ENCODE measurements around the gene STARD13.

Gene STARD13

DNA sequence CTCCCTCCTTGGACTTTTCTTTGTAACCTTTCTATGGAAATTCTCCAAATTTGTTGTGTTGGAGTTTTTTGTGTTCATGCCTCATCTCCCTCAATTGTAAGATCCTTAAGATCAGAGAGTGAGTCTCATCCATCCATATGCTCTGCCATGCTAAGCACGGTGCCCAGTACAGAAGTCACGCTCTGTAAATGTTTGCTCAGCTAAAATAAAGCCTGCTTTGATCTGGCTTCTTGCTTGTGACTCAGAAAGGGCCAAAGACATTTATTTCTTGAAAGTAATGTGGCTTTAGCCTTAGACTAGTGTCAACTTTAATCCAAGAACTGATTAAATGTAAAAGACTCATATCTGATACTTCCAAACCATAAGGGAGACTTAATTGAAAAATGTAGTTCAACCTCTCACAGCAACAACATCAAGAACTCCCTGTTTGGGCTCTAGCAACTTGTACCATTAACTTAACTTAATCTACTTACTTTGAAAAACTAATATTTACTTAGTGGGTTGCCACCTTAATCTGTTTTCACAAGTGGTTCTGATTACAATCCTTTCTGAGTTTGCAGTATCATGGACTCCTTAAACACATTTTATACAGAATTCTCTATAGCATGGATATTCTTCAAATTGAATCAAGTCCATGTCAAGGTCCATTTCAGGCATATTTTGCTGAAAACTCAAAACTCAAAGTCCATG is 169.1 kb downstream of the STARD13 start:
- Mint-ChIP-seq H3K36me3 (no peaks in the 10 kb centered on the region), H3K4me1 (peaks cover under 1% of the 10 kb centered on the region), H3K27me3 (peaks cover 44% of the 10 kb centered on the region), H3K4me3 (no peak overlapping the region), H3K9me3 (no peaks in the 10 kb centered on the region), H3K27ac (no peak overlapping the region)
- no peak for ATAC-seq

DNA sequence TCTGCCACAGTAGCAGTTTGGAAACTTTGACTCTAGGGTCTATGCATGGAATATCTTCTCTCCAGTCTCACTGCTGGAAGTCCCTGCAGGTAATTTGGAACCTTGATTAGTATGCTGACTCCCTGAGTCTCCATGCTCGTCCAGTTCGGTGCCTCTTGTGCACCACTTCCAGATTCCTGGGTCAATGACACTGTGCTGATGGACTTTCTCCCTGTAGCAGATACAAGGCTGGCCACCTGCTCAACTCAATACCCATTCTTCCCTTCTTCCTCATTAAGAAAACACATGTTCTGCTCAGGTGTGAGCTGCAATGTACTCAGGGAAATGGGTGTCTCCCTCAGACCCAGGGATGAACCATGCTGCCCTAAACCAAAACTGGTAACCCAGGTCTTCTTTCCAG is 170.3 kb downstream of the STARD13 start:
- Mint-ChIP-seq H3K4me3 (no peak overlapping the region), H3K9me3 (no peaks in the 10 kb centered on the region), H3K27ac (no peak overlapping the region), H3K27me3 (peaks cover 44% of the 10 kb centered on the region), H3K4me1 (peaks cover 13% of the 10 kb centered on the region), H3K36me3 (no peaks in the 10 kb centered on the region)
- ATAC-seq = no peak

DNA sequence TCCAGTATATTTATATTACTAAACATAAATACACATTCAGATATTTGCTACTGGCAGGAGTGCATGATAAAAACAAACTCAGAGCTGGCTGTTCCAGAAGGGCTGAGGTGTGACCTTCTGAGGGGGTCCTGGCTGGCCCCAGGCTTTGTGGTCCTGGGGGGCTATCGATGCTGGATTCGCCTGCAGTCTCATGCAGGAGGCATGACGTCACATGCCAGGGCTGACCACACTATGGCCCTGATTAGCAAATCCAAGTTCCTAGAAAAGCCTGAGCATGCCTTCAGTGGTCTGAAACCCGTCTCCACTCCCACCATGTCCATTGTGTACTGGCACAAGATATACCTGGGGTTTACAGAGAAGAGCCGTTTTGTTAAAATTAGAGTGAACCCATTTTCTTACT is 171.4 kb downstream of the STARD13 start:
- peaks cover 44% of the 10 kb centered on the region for H3K27me3 Mint-ChIP-seq
- H3K4me1 Mint-ChIP-seq = peaks cover 24% of the 10 kb centered on the region
- no peak overlapping the region for H3K4me3 Mint-ChIP-seq
- H3K27ac Mint-ChIP-seq = no peak overlapping the region
- H3K36me3 Mint-ChIP-seq = no peaks in the 10 kb centered on the region
- no peaks in the 10 kb centered on the region for H3K9me3 Mint-ChIP-seq
- ATAC-seq = no peak

- Mint-ChIP-seq H3K36me3 (no peaks in the 10 kb centered on the region), H3K4me3 (no peak overlapping the region), H3K27me3 (peaks cover 54% of the 10 kb centered on the region), H3K9me3 (no peaks in the 10 kb centered on the region), H3K4me1 (peaks cover 26% of the 10 kb centered on the region), H3K27ac (no peak overlapping the region)
- no peak for ATAC-seq
Observed at GRCh38 chr13:33112766-33113165, 172.8 kb downstream of the STARD13 start.

- Mint-ChIP-seq H3K9me3 (no peaks in the 10 kb centered on the region), H3K27me3 (peaks cover 63% of the 10 kb centered on the region), H3K27ac (no peak overlapping the region), H3K36me3 (no peaks in the 10 kb centered on the region), H3K4me3 (peak overlapping the region; percentile 54), H3K4me1 (peaks cover 35% of the 10 kb centered on the region)
- ATAC-seq = peak; percentile 34
Observed at GRCh38 chr13:33111414-33112110, 174.0 kb downstream of the STARD13 start.

DNA sequence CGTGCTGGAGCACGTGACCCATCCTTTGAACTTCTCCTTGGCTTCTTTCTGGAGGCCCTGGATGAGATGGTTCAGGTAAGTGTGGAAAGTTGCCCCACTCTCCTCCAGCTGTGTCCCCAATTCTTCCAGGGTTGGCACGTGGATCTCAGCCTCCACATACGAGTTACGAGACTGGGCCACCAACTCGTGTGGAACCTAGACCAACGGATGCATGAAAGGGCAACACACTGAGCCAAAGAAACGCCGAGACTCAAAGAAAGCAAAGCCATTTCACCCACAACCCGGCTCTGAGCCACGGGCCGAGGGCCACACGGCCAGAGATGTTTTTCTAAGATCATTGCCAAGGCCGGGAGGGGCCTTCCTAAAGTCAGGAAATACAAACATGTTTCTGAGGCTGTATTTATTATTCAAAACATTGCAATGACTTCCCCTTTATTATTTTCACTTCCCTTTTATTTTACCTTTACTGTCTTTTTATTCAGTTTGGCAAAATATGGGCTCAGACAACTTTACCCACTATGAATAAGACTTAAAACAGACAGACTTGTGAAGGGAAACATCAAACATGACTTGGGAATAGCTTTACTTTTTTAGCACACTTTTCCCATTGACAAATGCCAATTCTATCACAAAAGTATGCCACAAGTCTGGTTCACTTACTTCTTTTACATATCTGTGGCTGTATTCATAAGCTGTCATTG is 174.7 kb downstream of the STARD13 start:
- Mint-ChIP-seq H3K27ac (peak overlapping the region; percentile 73), H3K4me3 (peak overlapping the region; percentile 54), H3K27me3 (peaks cover 63% of the 10 kb centered on the region), H3K4me1 (peaks cover 42% of the 10 kb centered on the region), H3K36me3 (no peaks in the 10 kb centered on the region), H3K9me3 (no peaks in the 10 kb centered on the region)
- peak; percentile 79 for ATAC-seq

- ATAC-seq = no peak
- Mint-ChIP-seq H3K36me3 (no peaks in the 10 kb centered on the region), H3K27me3 (peaks cover 63% of the 10 kb centered on the region), H3K27ac (peak overlapping the region; percentile 73), H3K4me3 (peak overlapping the region; percentile 54), H3K4me1 (peaks cover 47% of the 10 kb centered on the region), H3K9me3 (no peaks in the 10 kb centered on the region)
Observed at GRCh38 chr13:33110386-33110712, 175.2 kb downstream of the STARD13 start.

GRCh38 chr13:33109801-33110200 is 175.8 kb downstream of the STARD13 start:
- Mint-ChIP-seq H3K36me3 (no peaks in the 10 kb centered on the region), H3K4me3 (peak overlapping the region; percentile 6), H3K4me1 (peaks cover 50% of the 10 kb centered on the region), H3K27me3 (peaks cover 58% of the 10 kb centered on the region), H3K9me3 (no peaks in the 10 kb centered on the region), H3K27ac (no peak overlapping the region)
- no peak for ATAC-seq

GRCh38 chr13:33109271-33109697 is 176.3 kb downstream of the STARD13 start:
- Mint-ChIP-seq H3K4me3 (peak overlapping the region; percentile 6), H3K36me3 (no peaks in the 10 kb centered on the region), H3K4me1 (peaks cover 50% of the 10 kb centered on the region), H3K9me3 (no peaks in the 10 kb centered on the region), H3K27me3 (peaks cover 53% of the 10 kb centered on the region), H3K27ac (no peak overlapping the region)
- no peak for ATAC-seq

DNA sequence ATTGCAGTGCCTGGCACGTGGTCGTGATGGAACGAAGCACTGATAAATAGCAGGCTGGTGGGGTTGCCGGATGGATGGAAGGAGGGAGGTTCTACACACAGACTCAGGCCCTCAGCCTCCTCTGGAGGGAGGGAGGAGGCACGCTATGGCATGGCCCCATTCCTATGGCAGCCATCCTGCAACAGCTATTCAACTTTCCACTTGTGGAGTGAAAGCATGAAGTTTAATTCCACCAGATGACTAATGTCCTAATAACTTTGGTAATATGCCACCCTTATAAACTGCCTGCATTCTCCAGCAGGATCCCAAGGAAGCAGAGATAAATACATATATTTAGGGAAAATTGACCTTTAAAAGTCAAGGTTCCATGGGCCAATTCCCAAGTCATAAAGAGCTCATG is 176.9 kb downstream of the STARD13 start:
- ATAC-seq = no peak
- no peaks in the 10 kb centered on the region for H3K9me3 Mint-ChIP-seq
- H3K27ac Mint-ChIP-seq = no peak overlapping the region
- peaks cover 47% of the 10 kb centered on the region for H3K27me3 Mint-ChIP-seq
- H3K4me1 Mint-ChIP-seq = peaks cover 50% of the 10 kb centered on the region
- no peaks in the 10 kb centered on the region for H3K36me3 Mint-ChIP-seq
- no peak overlapping the region for H3K4me3 Mint-ChIP-seq

- peaks cover 36% of the 10 kb centered on the region for H3K27me3 Mint-ChIP-seq
- no peak overlapping the region for H3K4me3 Mint-ChIP-seq
- ATAC-seq = no peak
- H3K9me3 Mint-ChIP-seq = no peaks in the 10 kb centered on the region
- peaks cover 50% of the 10 kb centered on the region for H3K4me1 Mint-ChIP-seq
- H3K36me3 Mint-ChIP-seq = no peaks in the 10 kb centered on the region
- no peak overlapping the region for H3K27ac Mint-ChIP-seq
Observed at GRCh38 chr13:33107361-33107760, 178.2 kb downstream of the STARD13 start.

DNA sequence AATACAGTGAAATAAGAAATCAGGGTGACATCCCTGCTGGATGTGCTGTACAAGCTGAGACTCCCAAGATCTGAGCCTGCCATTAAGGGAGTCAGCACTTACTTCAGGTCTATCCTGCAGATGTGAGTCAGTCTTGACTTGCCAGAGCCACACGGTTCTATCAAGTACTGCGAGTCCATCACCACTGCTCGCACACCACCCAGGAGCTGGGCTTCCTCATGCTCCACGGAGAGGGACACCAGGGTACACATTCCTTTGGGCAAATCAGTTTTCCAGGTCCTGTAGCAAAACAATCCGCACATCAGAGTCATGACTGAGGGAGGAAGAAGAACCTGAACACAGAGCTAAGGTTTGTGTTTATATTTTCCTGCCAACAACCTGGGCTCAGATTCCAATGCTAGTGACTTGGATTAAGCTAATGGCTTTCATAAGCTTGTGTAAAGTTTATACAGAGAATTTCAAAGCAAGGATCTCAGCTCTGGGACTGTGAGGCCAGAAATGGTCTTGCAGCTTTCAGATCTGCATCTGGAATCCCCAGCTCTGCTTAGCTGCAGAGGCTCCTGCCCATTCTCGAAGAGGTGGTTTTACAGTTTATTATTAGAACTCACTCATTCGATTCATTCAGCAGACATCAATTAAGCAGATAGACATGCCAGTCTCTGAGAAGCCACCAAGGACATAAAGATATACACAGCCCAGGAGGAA is 178.7 kb downstream of the STARD13 start:
- H3K4me1 Mint-ChIP-seq = peaks cover 50% of the 10 kb centered on the region
- peaks cover 33% of the 10 kb centered on the region for H3K27me3 Mint-ChIP-seq
- H3K9me3 Mint-ChIP-seq = no peaks in the 10 kb centered on the region
- peak; percentile 48 for ATAC-seq
- no peak overlapping the region for H3K27ac Mint-ChIP-seq
- no peaks in the 10 kb centered on the region for H3K36me3 Mint-ChIP-seq
- no peak overlapping the region for H3K4me3 Mint-ChIP-seq

GRCh38 chr13:33105387-33106005 is 180.1 kb downstream of the STARD13 start:
- peaks cover 39% of the 10 kb centered on the region for H3K4me1 Mint-ChIP-seq
- H3K4me3 Mint-ChIP-seq = no peak overlapping the region
- no peaks in the 10 kb centered on the region for H3K36me3 Mint-ChIP-seq
- H3K27ac Mint-ChIP-seq = no peak overlapping the region
- peak; percentile 58 for ATAC-seq
- peaks cover 33% of the 10 kb centered on the region for H3K27me3 Mint-ChIP-seq
- H3K9me3 Mint-ChIP-seq = no peaks in the 10 kb centered on the region

GRCh38 chr13:33103457-33103856 is 182.1 kb downstream of the STARD13 start:
- no peak for ATAC-seq
- no peak overlapping the region for H3K27ac Mint-ChIP-seq
- peaks cover 29% of the 10 kb centered on the region for H3K27me3 Mint-ChIP-seq
- H3K36me3 Mint-ChIP-seq = no peaks in the 10 kb centered on the region
- no peak overlapping the region for H3K4me3 Mint-ChIP-seq
- peaks cover 24% of the 10 kb centered on the region for H3K4me1 Mint-ChIP-seq
- peaks cover 6% of the 10 kb centered on the region for H3K9me3 Mint-ChIP-seq

DNA sequence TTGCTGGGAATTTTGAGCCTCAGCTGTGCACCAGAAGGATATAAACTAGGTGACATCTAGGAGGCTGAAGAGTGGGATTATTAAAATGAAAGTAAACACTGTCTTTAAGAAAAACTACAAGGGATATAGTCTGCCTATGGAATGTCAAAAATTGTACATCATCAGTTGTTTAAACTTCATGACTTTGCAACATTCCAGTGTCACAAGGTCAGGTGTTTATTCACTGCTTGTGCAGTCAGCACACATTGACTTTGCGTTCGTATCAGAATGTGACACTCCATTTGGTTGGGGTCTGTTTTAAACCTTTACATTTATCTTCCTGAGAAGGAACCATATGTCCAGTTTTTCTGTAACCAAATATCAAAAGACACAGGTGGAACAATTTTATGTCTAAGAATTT is 183.7 kb downstream of the STARD13 start:
- H3K4me1 Mint-ChIP-seq = peaks cover 17% of the 10 kb centered on the region
- H3K36me3 Mint-ChIP-seq = no peaks in the 10 kb centered on the region
- H3K9me3 Mint-ChIP-seq = peaks cover 6% of the 10 kb centered on the region
- no peak overlapping the region for H3K27ac Mint-ChIP-seq
- H3K4me3 Mint-ChIP-seq = no peak overlapping the region
- ATAC-seq = no peak
- H3K27me3 Mint-ChIP-seq = peaks cover 15% of the 10 kb centered on the region
